Measurements from ENCODE around the gene GOLGB1. TPM values are rescaled to one million over a fixed set of nuclear protein-coding genes. Genes with fewer than 3 reads are reported as not detected.

Gene GOLGB1
- total RNA-seq, 1 experiment from 2014 or later = 31.4 TPM

- TF ChIP-seq CTCF (conservative IDR thresholded peaks at IDR 0.05) = no peak
- no peak overlapping the region for H2AK5ac ChIP-seq (ENCODE audit: insufficient read length, low read length)
Observed at GRCh38 chr3:121659586-121659985, 90.0 kb downstream of the GOLGB1 start.

More at GRCh38 chr3:121659586-121659985, 90.0 kb downstream of the GOLGB1 start:
- no peak overlapping the region for H4K5ac ChIP-seq (ENCODE audit: insufficient read length, low read depth, low read length)
- no peaks in the 10 kb centered on the region for H3K9me3 Mint-ChIP-seq
- no peak overlapping the region for H4K8ac ChIP-seq (replicated peaks; ENCODE audit: insufficient read length, low read depth, low read length)
- H3K27ac Mint-ChIP-seq = no peak overlapping the region; a peak in 1 of 7 replicates
- H4K20me1 ChIP-seq (ENCODE audit: control insufficient read depth, insufficient read depth, insufficient read length) = no peaks in the 10 kb centered on the region
- H3K4me2 ChIP-seq (ENCODE audit: insufficient read depth, insufficient read length, low read length) = no peak overlapping the region
- H3K18ac ChIP-seq (ENCODE audit: insufficient read length, low read depth, low read length) = no peak overlapping the region
- no peaks in the 10 kb centered on the region for H3K23me2 ChIP-seq (ENCODE audit: insufficient read length, low read depth, low read length, poor library complexity, severe bottlenecking)
- no peaks in the 10 kb centered on the region for H3K27me3 ChIP-seq (ENCODE audit: insufficient read depth, low read length)
- no CpG with 5 or more reads among the region's 3 CpGs for WGBS (ENCODE audit: extremely low coverage, insufficient read length, low lambda C conversion rate)
- H3K79me1 ChIP-seq (ENCODE audit: insufficient read depth, low read depth, low read length, poor library complexity, severe bottlenecking) = no peaks in the 10 kb centered on the region
- H2BK120ac ChIP-seq (ENCODE audit: low read depth, low read length, poor library complexity, severe bottlenecking) = no peak overlapping the region
- no peak overlapping the region for H3K27ac ChIP-seq (ENCODE audit: insufficient read length, low read depth, low read length)
- no peaks in the 10 kb centered on the region; the same call in 1 of the 2 replicates for H3K4me1 ChIP-seq (ENCODE audit: insufficient read depth, low read length)
- no peak overlapping the region for H3K4ac ChIP-seq (ENCODE audit: low read depth, low read length)
- no peak overlapping the region for H2BK20ac ChIP-seq (ENCODE audit: low read depth, low read length, poor library complexity, severe bottlenecking)
- no peak overlapping the region for H3T11ph ChIP-seq (ENCODE audit: low read length)
- no peaks in the 10 kb centered on the region for H3K9me3 ChIP-seq (ENCODE audit: control insufficient read depth, low read depth, low read length)
- H2BK5ac ChIP-seq (ENCODE audit: insufficient read length, low read length) = no peak overlapping the region
- no peak overlapping the region for H2BK12ac ChIP-seq (ENCODE audit: insufficient read length, low read depth, low read length)
- no peaks in the 10 kb centered on the region for H3K27me3 Mint-ChIP-seq (ENCODE audit: low read depth)
- no peak overlapping the region for H3K14ac ChIP-seq (ENCODE audit: insufficient read depth, low read length)
- H2BK15ac ChIP-seq (ENCODE audit: low read depth, low read length) = no peak overlapping the region
- no peaks in the 10 kb centered on the region for H3K79me2 ChIP-seq (ENCODE audit: insufficient read depth, low read length)
- H3K9ac ChIP-seq (ENCODE audit: extremely low read depth, insufficient read length, low read length) = no peak overlapping the region
- peaks cover 11% of the 10 kb centered on the region in 2 experiments for H3K4me1 Mint-ChIP-seq
- DNase-seq = no peak
- peaks cover 4 to 19% (median 9%) of the 10 kb centered on the region in 3 experiments; a peak in 6 of 7 replicates for H3K36me3 Mint-ChIP-seq (ENCODE audit: insufficient read depth in 1 of 3, low read depth in 3 of 3)
- no peak overlapping the region for H3K56ac ChIP-seq (ENCODE audit: insufficient read length, low read depth, low read length)
- no peak overlapping the region for H3K4me3 Mint-ChIP-seq
- no peak overlapping the region for H2AFZ ChIP-seq (ENCODE audit: low read length)
- no peak overlapping the region for H4K91ac ChIP-seq (ENCODE audit: insufficient read length, low read depth, low read length)
- H3K23ac ChIP-seq (ENCODE audit: insufficient read length, low read depth, low read length) = no peak overlapping the region
